Stimulated activated CD4-positive, alpha-beta T cell treated with anti-CD3 and anti-CD28 coated beads, Interleukin-12 subunit alpha, Interleukin-12 subunit beta, amount 100 ng/mL, for 48 hours (primary cell): Measurements from ENCODE around the gene ZDHHC1.
"Not testable (repeated sequence)": the region's sequence is repeated elsewhere in the genome, so short reads cannot be mapped to it uniquely, and the experiment has no call there.

ENCODE experiments used
- DNase-seq, 3 donors: peaks; one replicate each; pipeline ENCODE4 v3.0.0-alpha.2; 2020; ENCODE audit warnings: low read depth in 2 of 3, low spot score in 1 of 3

Gene ZDHHC1

DNA sequence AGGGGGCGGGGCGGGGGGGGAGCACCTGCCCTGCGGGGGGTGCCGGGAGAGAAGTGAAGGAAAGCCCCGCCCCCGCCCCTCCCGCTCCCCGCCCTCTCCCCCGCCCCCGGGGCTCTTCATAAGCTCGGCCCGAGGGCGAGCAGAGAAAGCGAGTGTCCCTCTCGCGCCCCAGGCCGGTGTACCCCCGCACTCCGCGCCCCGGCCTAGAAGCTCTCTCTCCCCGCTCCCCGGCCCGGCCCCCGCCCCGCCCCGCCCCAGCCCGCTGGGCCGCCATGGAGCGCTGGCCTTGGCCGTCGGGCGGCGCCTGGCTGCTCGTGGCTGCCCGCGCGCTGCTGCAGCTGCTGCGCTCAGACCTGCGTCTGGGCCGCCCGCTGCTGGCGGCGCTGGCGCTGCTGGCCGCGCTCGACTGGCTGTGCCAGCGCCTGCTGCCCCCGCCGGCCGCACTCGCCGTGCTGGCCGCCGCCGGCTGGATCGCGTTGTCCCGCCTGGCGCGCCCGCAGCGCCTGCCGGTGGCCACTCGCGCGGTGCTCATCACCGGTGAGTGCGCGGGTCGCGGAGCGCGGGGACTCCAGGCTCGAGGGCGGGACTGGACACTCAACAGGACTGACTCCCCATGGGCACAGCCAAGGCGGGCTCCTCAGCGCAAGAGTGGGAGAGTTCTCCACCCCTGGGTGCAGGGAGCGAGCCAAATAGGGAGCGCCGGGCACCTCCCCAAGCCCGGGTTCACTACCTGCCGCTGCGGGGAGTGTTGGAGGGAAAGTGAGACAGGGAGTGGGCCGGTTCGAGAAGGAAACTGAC, 14.9 kb upstream of the ZDHHC1 start, which contains the start of gene HSD11B2:
Gene HSD11B2 (plus strand): TSS at position 145 of the 798 bp plus-strand sequence. CDS start 128 bp downstream, at position 273.
- DNase-seq, result peak in 1 of 3 donors; percentile 16

GRCh38 chr16:67430504-67430976, 14.3 kb upstream of the ZDHHC1 start:
- peak in 1 of 3 donors; percentile 12 for DNase-seq

- DNase-seq, result no peak
These were observed 13.7 kb upstream of the ZDHHC1 start for GRCh38 chr16:67429799-67430503.

- DNase-seq, result no peak
These were observed 12.9 kb upstream of the ZDHHC1 start for GRCh38 chr16:67429053-67429798.

DNA sequence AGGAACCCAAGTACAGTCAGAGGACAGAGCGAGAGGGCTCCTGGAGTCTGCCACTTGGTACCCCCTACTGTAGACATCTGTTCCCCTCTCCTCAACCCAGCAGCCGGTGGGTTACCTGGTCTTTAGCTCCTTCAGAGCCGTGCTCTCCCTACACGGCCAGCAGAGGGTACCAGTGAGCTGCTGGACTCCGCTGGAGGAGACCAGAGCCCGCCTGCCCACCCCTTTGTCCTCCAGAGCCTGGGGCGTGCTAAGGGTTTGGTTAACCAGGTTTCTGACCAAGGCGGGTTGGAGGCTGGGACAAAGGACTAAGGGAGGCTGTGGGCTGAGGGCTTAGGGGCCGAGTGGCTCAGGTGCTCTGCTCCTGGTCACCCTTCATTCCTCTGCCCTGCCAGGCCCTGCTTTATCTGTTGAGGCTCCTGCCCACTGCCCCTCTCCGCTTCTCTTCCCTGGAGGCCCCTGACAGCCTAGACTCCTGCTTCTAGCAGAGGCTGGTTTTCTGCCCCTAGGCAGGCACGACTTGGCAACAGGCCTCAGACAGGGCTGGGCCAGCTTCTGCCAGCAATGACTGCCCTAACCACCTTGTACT, 12.0 kb upstream of the ZDHHC1 start:
- peak; percentile 36 to 51 (median 49) for DNase-seq

DNA sequence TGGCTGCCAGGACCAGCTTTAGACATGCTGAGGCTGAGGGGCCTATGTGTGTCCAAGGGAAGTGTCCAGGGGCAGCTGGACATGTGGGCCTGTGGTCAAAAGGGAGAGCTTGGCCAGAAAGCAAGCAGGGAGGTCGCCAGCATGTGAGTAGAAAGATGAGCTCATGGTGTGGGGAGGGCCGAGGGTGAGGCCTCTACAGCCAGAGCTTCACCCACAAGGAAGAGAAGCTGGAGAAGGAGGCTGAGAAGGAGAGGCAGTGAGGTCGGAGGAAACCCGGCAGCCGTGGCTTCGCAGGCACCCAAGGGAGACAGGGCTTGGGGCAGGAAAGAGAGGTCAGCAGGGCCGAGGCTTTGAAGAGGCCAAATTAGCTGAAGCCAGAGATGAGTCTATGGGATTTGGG, 10.7 kb upstream of the ZDHHC1 start:
- no peak for DNase-seq

DNA sequence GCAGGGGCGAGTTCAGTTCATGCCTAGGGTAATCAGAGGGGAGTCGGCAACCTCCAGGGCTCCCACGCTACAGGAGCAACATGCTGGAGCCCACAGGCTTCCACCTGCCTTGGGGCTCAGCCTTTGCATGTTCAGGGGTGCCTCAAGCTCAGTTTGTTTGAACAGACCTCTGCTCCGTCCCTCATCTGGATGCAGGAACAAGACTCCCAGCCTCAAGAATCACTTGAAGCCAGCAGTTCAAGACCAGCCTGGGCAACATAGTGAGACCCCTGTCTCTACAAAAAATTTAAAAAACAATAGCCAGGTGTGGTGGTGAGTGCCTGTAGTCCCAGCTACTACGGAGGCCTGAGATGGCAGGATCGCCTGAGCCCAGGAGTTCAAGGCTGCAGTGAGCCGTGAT, 9.7 kb upstream of the ZDHHC1 start:
- no peak for DNase-seq

GRCh38 chr16:67425580-67425979, 9.3 kb upstream of the ZDHHC1 start:
- DNase-seq, result no peak

DNA sequence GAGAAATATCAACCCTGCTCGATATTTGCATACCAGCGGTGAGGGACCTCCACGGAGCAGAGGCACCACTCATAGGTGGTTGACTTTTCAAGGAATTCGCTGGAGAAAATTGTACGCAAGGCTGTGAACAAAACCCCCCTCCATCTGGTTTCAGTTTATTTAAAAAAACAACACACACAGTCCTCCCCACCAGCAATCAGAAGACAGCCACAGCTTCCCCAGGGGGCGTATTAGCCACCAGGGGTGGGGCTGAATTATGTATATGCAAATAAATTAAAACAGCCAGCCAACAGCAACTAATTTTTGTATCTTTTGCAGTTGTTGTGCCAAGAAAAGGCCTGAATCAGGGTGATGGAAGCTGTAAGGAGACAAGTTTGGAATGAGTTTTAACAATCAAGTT, 8.8 kb upstream of the ZDHHC1 start:
- DNase-seq, result no peak

GRCh38 chr16:67424261-67424615, 8.0 kb upstream of the ZDHHC1 start:
- DNase-seq, result no peak

DNA sequence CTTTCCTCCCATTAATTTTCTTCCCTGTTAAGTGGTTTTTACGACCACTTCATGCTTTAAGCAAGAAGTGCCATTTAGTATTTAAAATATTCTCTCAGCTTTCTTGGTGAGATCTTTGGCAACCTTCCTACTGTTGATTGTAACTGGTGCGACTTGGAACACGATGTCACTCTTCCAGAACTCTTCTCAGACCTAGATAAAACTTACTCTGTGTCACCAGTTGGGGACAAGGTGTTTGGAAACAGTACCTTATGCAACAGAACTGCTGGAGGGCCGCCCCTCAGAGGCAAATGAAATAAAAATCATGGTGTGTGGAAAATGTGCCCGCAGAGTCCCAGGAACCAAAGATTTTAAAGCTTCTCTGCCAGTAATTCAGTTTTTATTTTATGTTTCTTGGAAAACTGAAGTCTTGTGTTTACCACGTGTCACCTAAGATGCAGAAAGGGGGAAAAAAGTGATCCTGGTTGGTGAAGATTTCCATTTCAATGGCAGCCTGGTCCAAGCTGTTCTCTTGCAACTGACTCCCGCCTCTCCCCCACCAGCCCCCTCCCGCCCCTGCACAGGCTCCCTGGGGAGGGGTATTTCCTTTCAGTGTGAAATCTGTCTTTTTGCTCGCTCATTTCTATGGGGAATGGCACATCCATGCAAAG, 7.5 kb upstream of the ZDHHC1 start:
- no peak for DNase-seq

GRCh38 chr16:67423015-67423414, 6.7 kb upstream of the ZDHHC1 start:
- DNase-seq, result no peak

DNA sequence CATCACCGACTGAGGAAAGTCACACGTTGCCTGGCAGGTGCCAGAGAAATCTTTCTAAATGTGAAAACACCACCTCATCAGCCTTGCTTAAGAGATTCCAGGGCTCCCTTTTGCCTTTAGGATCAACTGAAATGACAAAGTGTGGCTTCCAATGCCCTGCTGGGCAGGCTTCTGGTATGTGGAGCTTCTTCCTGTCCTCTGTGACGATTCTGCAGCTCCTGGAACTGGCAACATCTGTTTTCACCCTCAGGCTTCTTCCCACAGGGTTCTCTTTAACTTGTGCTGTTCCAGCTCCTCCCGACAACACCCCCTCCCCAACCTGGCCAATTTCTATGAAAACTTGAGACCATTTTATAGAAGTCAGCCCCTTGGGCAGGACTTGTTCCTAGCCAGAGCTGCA, 4.8 kb upstream of the ZDHHC1 start:
- DNase-seq, result no peak

DNA sequence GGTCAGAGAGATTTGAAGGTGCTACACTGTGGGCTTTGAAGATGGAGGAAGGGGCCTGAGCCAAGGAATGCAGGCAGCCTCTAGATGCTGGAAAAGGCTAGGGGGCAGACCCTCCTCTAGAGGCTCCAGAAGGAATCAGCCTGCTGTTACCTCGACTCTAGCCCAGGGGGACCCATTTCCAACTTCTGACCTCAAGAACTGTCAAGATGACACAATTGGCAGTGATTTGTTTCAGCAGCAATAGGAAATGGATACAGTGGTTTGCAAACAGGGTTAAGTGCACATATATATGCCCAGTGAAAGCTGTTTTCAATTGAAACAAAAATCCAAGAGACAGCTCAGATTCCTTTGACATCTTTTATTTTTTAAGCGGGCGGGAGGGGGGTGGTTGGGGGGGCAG, 3.7 kb upstream of the ZDHHC1 start:
- no peak for DNase-seq

DNA sequence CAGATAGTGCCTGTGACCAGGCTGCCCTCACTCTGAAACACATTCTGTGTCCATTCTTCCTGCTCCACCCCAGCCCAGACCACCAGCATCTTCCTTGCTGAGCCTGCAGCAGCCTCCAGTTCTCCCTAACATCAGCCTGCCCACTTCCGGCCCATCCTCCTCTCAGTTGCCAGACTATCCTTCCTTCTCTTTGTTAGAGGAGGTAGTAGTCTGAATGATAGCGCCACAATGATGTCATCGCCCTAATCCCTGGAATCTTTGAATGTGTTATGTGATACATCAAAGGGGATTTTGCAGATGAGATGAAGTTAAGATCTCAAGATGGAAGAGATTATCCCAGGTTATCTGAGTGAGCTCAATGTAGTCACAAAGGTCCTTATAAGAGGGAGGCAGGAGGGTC, 3.2 kb upstream of the ZDHHC1 start:
- no peak for DNase-seq

DNA sequence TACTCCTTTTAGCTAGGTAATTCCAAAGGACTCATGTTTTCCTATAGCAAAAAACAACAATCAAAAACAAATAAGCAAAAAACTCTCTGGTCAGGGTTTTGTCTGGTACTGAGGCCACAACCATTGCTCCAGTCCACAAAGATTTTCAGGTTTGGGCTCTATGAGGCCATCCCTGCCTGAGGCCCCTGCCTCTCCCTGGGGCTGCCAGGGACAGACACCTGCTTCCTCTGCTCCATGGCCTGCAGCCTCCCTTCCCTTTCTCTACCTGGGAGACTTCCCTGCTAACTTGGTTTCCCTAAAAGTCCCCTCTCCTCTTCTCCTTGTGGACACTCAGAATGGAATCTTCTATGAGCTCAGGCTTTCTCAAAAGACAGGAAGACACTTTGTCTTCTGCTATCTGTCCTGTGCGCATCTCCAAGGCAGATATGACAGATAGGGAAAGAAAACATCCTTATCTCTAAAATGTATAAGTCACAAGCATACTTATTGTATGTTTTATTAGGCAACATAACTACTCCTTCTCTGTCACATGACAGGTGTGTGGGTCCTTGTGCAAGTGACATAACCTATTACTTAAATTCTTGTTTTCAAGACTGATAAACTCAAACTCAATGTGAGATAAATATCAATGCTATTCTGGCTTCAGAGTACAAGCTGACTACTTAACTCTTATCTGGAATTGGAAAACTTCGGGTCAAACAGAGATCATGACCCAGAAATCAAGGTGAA, 1.2 kb upstream of the ZDHHC1 start:
- no peak for DNase-seq

GRCh38 chr16:67415421-67415820, 856 bp downstream of the ZDHHC1 start:
- not testable (repeated sequence) for DNase-seq

- no peak for DNase-seq
These were observed 2.0 kb downstream of the ZDHHC1 start for GRCh38 chr16:67413978-67414911.

GRCh38 chr16:67412294-67412693, 4.0 kb downstream of the ZDHHC1 start:
- DNase-seq, result no peak
